Measurements from ENCODE around the gene LGR4.

- TF ChIP-seq ZNF274 (IDR thresholded peaks at IDR 0.05; ENCODE audit: low read depth, low read length) (no peak), SUZ12 (IDR thresholded peaks at IDR 0.05; ENCODE audit: extremely low read depth, insufficient read depth, insufficient read length) (no peak)
Measured at GRCh38 chr11:27384227-27384626, 88.4 kb downstream of the LGR4 start.
